ENCODE results near the gene CDC25B. TPM values are rescaled to one million over a fixed set of nuclear protein-coding genes. Genes with fewer than 3 reads are reported as not detected.
A peak's percentile ranks its signal among the peaks of the same experiment; 100 is the strongest.

CDC25B gene
- total RNA-seq, 2 donors from 2014 or later, result 8.7 to 25.6 TPM

DNA sequence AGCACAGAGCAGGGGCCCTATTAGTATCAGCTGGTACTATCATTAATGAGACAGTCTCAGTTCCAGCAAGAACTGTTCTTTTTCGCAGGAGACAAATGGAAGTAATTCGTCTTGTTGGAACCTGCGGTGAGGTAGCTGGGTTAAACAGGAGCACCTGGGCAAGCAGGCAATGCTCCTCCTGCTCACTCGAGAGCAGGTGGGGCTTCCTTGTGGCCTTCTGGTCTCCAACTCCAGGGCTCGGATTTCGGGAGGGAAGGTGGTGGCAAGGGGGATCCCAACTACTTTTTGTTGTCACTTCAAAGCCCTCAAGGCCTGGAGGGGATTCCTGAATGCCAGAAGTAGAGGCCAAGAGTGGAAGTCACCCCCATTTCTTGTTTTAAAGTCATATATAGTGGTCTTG, 13.5 kb upstream of the CDC25B start:
- WGBS, result 57% methylated on average over 6 of the region's 6 CpGs
- intact Hi-C loops (cut with DNase I), result no loop called here
- TF ChIP-seq, protein P1, sequence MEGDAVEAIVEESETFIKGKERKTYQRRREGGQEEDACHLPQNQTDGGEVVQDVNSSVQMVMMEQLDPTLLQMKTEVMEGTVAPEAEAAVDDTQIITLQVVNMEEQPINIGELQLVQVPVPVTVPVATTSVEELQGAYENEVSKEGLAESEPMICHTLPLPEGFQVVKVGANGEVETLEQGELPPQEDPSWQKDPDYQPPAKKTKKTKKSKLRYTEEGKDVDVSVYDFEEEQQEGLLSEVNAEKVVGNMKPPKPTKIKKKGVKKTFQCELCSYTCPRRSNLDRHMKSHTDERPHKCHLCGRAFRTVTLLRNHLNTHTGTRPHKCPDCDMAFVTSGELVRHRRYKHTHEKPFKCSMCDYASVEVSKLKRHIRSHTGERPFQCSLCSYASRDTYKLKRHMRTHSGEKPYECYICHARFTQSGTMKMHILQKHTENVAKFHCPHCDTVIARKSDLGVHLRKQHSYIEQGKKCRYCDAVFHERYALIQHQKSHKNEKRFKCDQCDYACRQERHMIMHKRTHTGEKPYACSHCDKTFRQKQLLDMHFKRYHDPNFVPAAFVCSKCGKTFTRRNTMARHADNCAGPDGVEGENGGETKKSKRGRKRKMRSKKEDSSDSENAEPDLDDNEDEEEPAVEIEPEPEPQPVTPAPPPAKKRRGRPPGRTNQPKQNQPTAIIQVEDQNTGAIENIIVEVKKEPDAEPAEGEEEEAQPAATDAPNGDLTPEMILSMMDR (IDR thresholded peaks at IDR 0.05), result no peak
- TF ChIP-seq POLR2A (IDR thresholded peaks at IDR 0.05) (no peak), POLR2AphosphoS5 (IDR thresholded peaks at IDR 0.05) (no peak)
- DNase-seq (ENCODE audit: low spot score), result no peak
- Histone ChIP-seq H3K27ac (peak overlapping the region; percentile 42 to 44), H3K9me3 (no peaks in the 10 kb centered on the region), H3K4me3 (no peak overlapping the region), H3K27me3 (replicated peaks; ENCODE audit: insufficient read depth) (no peaks in the 10 kb centered on the region), H3K4me1 (replicated peaks) (peaks cover 22% of the 10 kb centered on the region), H3K36me3 (no peaks in the 10 kb centered on the region)

- TF ChIP-seq, protein P1 (IDR thresholded peaks at IDR 0.05), result no peak
- TF ChIP-seq POLR2A (IDR thresholded peaks at IDR 0.05) (no peak), POLR2AphosphoS5 (IDR thresholded peaks at IDR 0.05) (no peak)
- intact Hi-C loops (cut with DNase I), result no loop called here
- peak; percentile 73 for DNase-seq (ENCODE audit: low spot score)
- no peak overlapping the region for H3K4me3 ChIP-seq
- H3K27ac ChIP-seq, result peak overlapping the region; percentile 42 to 44
- WGBS, result 56% methylated on average over 2 of the region's 2 CpGs
- no peaks in the 10 kb centered on the region for H3K36me3 ChIP-seq
- peaks cover 22% of the 10 kb centered on the region for H3K4me1 ChIP-seq (replicated peaks)
- no peaks in the 10 kb centered on the region for H3K27me3 ChIP-seq (replicated peaks; ENCODE audit: insufficient read depth)
- H3K9me3 ChIP-seq, result no peaks in the 10 kb centered on the region
Measured at GRCh38 chr20:3783068-3783489, 13.0 kb upstream of the CDC25B start.

DNA sequence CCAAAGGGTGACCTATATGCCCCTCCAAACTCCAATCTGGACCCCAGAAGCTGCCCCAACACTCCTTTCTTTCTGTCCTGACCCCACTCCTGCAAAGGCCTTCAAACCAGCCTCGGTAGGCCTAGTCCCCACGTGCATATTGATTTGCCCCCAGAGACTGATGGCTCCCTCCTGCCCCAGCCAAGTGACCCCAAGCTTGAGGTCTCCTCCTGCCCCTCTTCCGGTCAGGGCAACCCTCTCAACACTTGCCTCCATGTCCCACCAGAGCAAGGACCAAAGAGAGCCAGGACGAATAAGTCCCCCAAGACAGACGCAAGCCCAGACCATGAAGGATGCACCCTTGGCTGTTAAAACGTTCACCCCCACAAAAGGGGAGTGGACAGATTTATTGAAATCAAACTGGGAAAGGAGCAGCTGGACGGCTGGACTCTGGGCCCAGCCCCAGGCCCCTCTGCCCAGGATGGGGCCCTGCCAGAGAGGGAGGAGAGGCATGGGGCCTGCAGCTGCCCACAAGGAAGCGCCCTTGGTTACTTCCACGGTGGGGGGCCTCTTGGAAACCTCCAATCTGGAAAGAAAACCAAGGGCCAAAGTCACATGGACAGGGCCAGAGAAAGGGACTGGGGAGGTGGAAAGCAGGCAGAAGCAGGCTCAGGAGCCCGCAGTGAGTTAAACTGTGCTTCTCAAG, 12.5 kb upstream of the CDC25B start:
- TF ChIP-seq POLR2AphosphoS5 (IDR thresholded peaks at IDR 0.05), result no peak
- no peak for TF ChIP-seq POLR2A (IDR thresholded peaks at IDR 0.05)
- TF ChIP-seq, protein P1 (IDR thresholded peaks at IDR 0.05), result no peak
- 58% methylated on average over 10 of the region's 10 CpGs for WGBS
- intact Hi-C loops (cut with DNase I), result no loop called here
- Histone ChIP-seq H3K4me1 (replicated peaks) (peaks cover 22% of the 10 kb centered on the region), H3K27me3 (replicated peaks; ENCODE audit: insufficient read depth) (no peaks in the 10 kb centered on the region), H3K27ac (peak overlapping the region; percentile 42 to 44), H3K36me3 (no peaks in the 10 kb centered on the region), H3K4me3 (no peak overlapping the region), H3K9me3 (no peaks in the 10 kb centered on the region)
- DNase-seq (ENCODE audit: low spot score), result no peak

DNA sequence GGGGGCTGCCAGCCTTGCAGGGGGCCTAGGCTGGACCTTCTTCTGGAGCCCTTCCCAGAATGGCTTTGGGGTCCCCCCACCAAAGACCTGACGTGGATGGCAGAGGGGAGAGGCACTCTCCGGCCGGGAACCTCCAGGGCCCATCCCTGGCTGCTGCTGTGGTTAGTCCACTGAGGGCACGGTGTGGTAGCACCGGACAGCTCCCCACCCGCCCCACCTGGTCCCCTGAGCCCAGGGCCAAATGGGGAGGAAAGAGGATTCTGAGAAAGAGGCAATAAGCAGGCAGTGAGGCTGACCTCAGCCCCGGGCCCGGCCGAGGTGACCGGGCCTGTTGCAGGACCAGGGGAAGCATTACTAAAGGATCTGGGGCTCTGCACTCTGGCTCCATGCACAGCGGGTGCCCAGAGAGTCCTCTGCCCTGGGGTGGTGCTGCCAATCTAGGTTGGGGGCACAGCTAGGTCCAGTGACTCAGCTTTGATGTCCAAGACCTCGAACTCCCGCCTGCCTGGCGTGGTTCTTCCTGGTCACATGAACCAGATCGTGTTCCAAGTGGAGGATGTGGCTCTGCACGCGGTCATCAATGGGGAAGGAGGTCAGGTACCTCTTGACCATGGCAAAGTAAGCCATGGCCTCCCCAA, 11.8 kb upstream of the CDC25B start:
- DNase-seq (ENCODE audit: low spot score), result no peak
- no peak overlapping the region for H3K27ac ChIP-seq
- no peaks in the 10 kb centered on the region for H3K36me3 ChIP-seq
- no peak overlapping the region for H3K4me3 ChIP-seq
- H3K4me1 ChIP-seq (replicated peaks), result peaks cover 22% of the 10 kb centered on the region
- TF ChIP-seq POLR2A (IDR thresholded peaks at IDR 0.05), result no peak
- TF ChIP-seq POLR2AphosphoS5 (IDR thresholded peaks at IDR 0.05), result no peak
- TF ChIP-seq, protein P1 (IDR thresholded peaks at IDR 0.05), result no peak
- no peaks in the 10 kb centered on the region for H3K27me3 ChIP-seq (replicated peaks; ENCODE audit: insufficient read depth)
- H3K9me3 ChIP-seq, result no peaks in the 10 kb centered on the region
- intact Hi-C loops (cut with DNase I), result no loop called here
- 79% methylated on average over 14 of the region's 17 CpGs for WGBS

DNA sequence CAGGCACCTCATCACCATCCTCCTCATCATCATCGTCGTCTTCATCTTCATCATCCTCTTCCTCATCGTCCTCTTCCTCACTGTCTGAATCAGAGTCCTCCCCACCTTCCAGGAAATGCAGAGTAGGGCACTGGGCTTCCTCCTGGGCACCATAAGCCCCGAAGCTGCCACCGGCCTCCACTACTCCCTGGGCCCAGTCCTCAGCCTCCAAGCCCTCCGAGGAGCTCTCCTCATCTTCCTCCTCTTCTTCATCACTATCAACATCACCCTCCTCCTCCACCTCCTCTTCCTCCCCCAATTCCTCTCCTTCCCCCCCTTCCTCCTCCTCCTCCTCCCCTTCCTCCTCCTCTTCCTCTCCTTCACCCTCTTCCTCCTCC, 11.3 kb upstream of the CDC25B start:
- H3K4me3 ChIP-seq, result peak overlapping the region in 1 of 2 donors; percentile 53
- no peaks in the 10 kb centered on the region for H3K27me3 ChIP-seq (replicated peaks; ENCODE audit: insufficient read depth)
- H3K4me1 ChIP-seq (replicated peaks), result peaks cover 22% of the 10 kb centered on the region
- intact Hi-C loops (cut with DNase I), result no loop called here
- H3K9me3 ChIP-seq, result no peaks in the 10 kb centered on the region
- no peak for DNase-seq (ENCODE audit: low spot score)
- TF ChIP-seq POLR2AphosphoS5 (IDR thresholded peaks at IDR 0.05) (no peak), POLR2A (IDR thresholded peaks at IDR 0.05) (no peak)
- TF ChIP-seq, protein P1 (IDR thresholded peaks at IDR 0.05), result no peak
- H3K27ac ChIP-seq, result no peak overlapping the region
- H3K36me3 ChIP-seq, result no peaks in the 10 kb centered on the region
- WGBS, result 71% methylated on average over 6 of the region's 6 CpGs

All from prostate gland (tissue), 2 donors.